CD4-positive, alpha-beta T cell treated with Interleukin-6 for 4 hours (primary cell): ENCODE measurements around the gene CD99.
A peak's percentile ranks its signal among the peaks of the same experiment; 100 is the strongest.
"Not testable (repeated sequence)": the region's sequence is repeated elsewhere in the genome, so short reads cannot be mapped to it uniquely, and the experiment has no call there.

ENCODE experiments used
- DNase-seq: peaks from one replicate; pipeline ENCODE4 v3.0.0-alpha.2; 2020; ENCODE audit warnings: mixed read lengths

The CD99 gene

GRCh38 chrX:2700405-2701320, 9.6 kb downstream of the CD99 start:
- no peak for DNase-seq

- DNase-seq: no peak
These were observed 10.5 kb downstream of the CD99 start for GRCh38 chrX:2701600-2701999.

- no peak for DNase-seq
These were observed 12.9 kb downstream of the CD99 start for GRCh38 chrX:2703991-2704369.

- no peak for DNase-seq
These were observed 14.1 kb downstream of the CD99 start for GRCh38 chrX:2705046-2705832.

GRCh38 chrX:2707334-2707760, 16.3 kb downstream of the CD99 start:
- peak; percentile 65 for DNase-seq

- no peak for DNase-seq
These were observed 16.9 kb downstream of the CD99 start for GRCh38 chrX:2708021-2708420.

- DNase-seq: no peak
These were observed 17.6 kb downstream of the CD99 start for GRCh38 chrX:2708592-2709188.

GRCh38 chrX:2709556-2709955, 18.5 kb downstream of the CD99 start:
- no peak for DNase-seq

GRCh38 chrX:2710041-2710840, 19.1 kb downstream of the CD99 start:
- DNase-seq: peak; percentile 32

GRCh38 chrX:2711441-2711840, 20.3 kb downstream of the CD99 start:
- no peak for DNase-seq

- DNase-seq: no peak
These were observed 21.3 kb downstream of the CD99 start for GRCh38 chrX:2712428-2712827.

GRCh38 chrX:2712890-2713840, 22.1 kb downstream of the CD99 start:
- no peak for DNase-seq

GRCh38 chrX:2714551-2714950, 23.5 kb downstream of the CD99 start:
- no peak for DNase-seq

- DNase-seq: no peak
These were observed 24.0 kb downstream of the CD99 start for GRCh38 chrX:2715066-2715600.

GRCh38 chrX:2717312-2717711, 26.2 kb downstream of the CD99 start:
- no peak for DNase-seq

- DNase-seq: no peak
These were observed 27.7 kb downstream of the CD99 start for GRCh38 chrX:2718821-2719220.

- no peak for DNase-seq
These were observed 28.8 kb downstream of the CD99 start for GRCh38 chrX:2719774-2720447.

- no peak for DNase-seq
These were observed 32.3 kb downstream of the CD99 start for GRCh38 chrX:2723286-2723879.

GRCh38 chrX:2727264-2727663, 36.2 kb downstream of the CD99 start:
- not testable (repeated sequence) for DNase-seq

GRCh38 chrX:2732076-2732475, 41.0 kb downstream of the CD99 start:
- no peak for DNase-seq
